ENCODE measurements around the gene PIK3R4.

PIK3R4 gene

DNA sequence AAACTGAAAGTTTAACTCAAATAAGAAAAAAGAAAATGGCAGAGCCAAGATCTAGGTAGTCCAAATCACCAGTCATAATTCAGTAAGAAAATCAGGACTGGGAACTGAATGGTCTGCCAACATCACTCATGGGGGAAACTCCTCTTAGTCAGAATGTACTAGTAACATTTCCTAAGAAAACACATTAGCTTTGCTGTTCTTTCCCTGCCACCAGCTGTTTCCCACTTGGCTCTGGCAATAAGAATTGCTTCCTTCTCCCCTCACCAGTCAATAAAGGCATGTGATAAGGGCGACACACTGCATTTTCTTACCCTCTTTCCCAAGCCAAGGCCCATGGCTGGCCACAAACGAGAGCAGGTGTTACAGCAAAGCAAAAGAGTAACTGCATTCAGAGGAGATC is 46.1 kb downstream of the PIK3R4 start:
- Mint-ChIP-seq H3K36me3 (ENCODE audit: low read depth) (peaks cover 64% of the 10 kb centered on the region), H3K27me3 (ENCODE audit: low read depth) (no peaks in the 10 kb centered on the region), H3K4me3 (no peak overlapping the region), H3K27ac (peak overlapping the region in 1 of 3 experiments; percentile 62), H3K4me1 (no peaks in the 10 kb centered on the region), H3K9me3 (no peaks in the 10 kb centered on the region)
- TF ChIP-seq CTCF (IDR thresholded peaks at IDR 0.05; ENCODE audit: unreplicated experiment in 3 of 3) = no peak

GRCh38 chr3:130699765-130700164 is 46.9 kb downstream of the PIK3R4 start:
- Mint-ChIP-seq H3K27me3 (ENCODE audit: low read depth) (no peaks in the 10 kb centered on the region), H3K4me1 (no peaks in the 10 kb centered on the region), H3K9me3 (no peaks in the 10 kb centered on the region), H3K36me3 (ENCODE audit: low read depth) (peaks cover 60% of the 10 kb centered on the region), H3K4me3 (no peak overlapping the region), H3K27ac (no peak overlapping the region)
- peak in 2 of 3 experiments; percentile 22 to 44 for TF ChIP-seq CTCF (IDR thresholded peaks at IDR 0.05; ENCODE audit: unreplicated experiment in 3 of 3)

DNA sequence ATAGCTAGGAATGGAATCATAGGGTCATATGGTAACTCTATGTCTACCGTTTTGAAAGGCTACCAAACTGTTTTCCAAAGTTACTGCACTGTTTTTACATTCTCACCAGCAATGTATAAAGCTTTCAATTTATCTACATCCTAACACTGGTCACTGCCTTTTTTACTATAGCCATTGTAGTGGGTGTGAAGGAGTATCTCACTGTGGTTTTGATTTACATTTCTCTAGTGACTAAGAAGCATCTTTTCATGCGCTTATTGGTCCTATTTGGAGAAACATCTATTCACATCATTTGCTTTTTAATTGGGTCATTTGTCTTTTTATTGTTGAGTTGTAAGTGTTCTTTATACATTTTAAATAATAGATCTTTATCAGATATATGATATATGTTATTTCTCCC is 53.3 kb downstream of the PIK3R4 start:
- H3K9me3 Mint-ChIP-seq = no peaks in the 10 kb centered on the region
- no peak overlapping the region for H3K4me3 Mint-ChIP-seq
- H3K4me1 Mint-ChIP-seq = no peaks in the 10 kb centered on the region
- H3K36me3 Mint-ChIP-seq (ENCODE audit: low read depth) = peaks cover 55% of the 10 kb centered on the region
- TF ChIP-seq CTCF (IDR thresholded peaks at IDR 0.05; ENCODE audit: unreplicated experiment in 3 of 3) = no peak
- no peaks in the 10 kb centered on the region for H3K27me3 Mint-ChIP-seq (ENCODE audit: low read depth)
- H3K27ac Mint-ChIP-seq = no peak overlapping the region

DNA sequence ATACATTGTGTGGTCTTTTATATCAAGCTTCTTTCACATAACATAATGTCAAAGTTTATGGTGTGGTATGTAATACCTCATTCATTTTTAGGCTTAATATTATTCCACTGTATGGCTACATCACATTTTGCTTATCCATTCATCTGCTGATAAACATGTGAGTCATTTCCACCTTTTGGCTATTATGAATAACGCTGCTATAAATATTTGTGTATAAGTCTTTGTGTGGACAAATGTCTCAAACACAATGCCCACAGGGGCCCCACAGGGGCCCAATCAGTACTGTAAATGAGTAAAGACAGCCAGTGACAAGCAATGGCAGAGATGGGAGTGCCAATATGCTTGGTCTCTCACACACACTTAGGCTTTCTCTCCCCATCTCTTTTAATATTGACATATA is 54.2 kb downstream of the PIK3R4 start:
- no peaks in the 10 kb centered on the region for H3K27me3 Mint-ChIP-seq (ENCODE audit: low read depth)
- no peaks in the 10 kb centered on the region for H3K9me3 Mint-ChIP-seq
- no peak overlapping the region for H3K4me3 Mint-ChIP-seq
- no peak overlapping the region for H3K27ac Mint-ChIP-seq
- H3K4me1 Mint-ChIP-seq = no peaks in the 10 kb centered on the region
- TF ChIP-seq CTCF (IDR thresholded peaks at IDR 0.05; ENCODE audit: unreplicated experiment in 3 of 3) = no peak
- peaks cover 47% of the 10 kb centered on the region for H3K36me3 Mint-ChIP-seq (ENCODE audit: low read depth)

DNA sequence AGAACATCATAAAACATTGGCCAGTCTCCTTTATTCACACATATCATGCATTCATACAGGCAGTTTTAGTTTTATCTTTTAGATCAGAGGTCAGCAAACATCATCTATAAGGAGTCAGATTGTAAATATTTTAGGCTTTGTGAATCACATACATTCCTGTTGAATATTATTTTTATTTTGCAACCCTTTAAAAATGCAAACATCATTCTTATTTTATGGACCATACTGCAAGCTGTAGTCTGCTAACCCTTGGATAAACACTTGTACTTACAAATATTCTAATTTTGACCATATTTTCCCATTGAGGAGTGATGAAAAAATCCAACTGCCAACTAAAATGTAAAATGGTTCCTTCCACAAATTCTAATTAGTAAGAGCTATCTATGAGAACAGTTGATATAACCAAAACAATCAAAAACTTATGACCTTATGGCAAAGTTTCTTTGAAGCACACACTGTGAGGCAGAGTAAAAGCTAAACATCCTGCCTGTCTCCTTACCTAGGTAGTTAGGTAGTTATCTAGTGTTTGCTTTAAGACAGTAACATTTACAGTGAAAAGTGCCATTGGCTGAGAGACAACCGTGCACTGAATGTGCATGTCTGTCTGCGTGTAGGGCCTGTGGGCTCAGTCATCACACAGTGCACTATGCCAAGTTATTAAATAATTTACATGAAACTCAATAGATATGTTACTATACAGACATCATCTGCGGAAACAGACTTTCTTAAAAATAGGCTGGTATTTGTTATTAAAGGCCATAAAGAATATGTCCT is 57.7 kb downstream of the PIK3R4 start:
- no peak overlapping the region for H3K4me3 Mint-ChIP-seq
- no peaks in the 10 kb centered on the region for H3K27me3 Mint-ChIP-seq (ENCODE audit: low read depth)
- no peaks in the 10 kb centered on the region for H3K4me1 Mint-ChIP-seq
- no peak for TF ChIP-seq CTCF (IDR thresholded peaks at IDR 0.05; ENCODE audit: unreplicated experiment in 3 of 3)
- no peaks in the 10 kb centered on the region for H3K9me3 Mint-ChIP-seq
- H3K36me3 Mint-ChIP-seq (ENCODE audit: low read depth) = peaks cover 39% of the 10 kb centered on the region
- no peak overlapping the region for H3K27ac Mint-ChIP-seq
